HG03378 (cell line): ENCODE measurements around the gene ASCC1.

ENCODE experiments used
- ATAC-seq: cut with Tn5 transposase; IDR thresholded peaks from one replicate; pipeline ENCODE4 v1.9.1; 2021; ENCODE audit warnings: mild to moderate bottlenecking, moderate library complexity; ENCODE audit not compliant: unreplicated experiment

Gene ASCC1

GRCh38 chr10:72069751-72070526 lies 146.1 kb downstream of the ASCC1 start:
- ATAC-seq = no peak

DNA sequence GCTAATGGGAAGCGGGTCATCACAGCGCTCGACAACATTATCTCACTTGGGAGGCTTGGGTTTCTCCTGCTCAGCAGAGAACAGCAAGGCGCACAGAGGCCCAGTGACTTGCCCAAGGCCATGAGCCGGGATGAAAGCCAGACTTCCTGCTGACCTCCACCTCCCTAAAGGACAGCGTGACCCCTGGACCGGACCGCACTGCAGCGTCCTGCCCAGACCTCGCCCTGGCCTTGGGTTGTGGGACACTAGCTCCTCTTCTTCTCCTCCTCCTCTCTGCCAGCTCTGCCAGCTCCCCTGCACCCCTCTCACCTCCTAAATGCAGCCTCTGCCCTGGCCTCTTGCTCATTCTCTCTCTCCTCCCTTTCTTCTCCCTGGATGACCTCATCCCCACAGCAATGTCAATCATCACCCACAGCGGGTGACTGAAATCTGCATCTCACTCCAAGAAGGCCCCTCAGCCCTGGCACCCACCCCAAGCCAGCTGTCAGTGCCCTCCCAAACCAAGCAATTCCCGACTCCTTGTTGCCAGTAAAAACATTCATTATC lies 147.1 kb downstream of the ASCC1 start:
- ATAC-seq = no peak

DNA sequence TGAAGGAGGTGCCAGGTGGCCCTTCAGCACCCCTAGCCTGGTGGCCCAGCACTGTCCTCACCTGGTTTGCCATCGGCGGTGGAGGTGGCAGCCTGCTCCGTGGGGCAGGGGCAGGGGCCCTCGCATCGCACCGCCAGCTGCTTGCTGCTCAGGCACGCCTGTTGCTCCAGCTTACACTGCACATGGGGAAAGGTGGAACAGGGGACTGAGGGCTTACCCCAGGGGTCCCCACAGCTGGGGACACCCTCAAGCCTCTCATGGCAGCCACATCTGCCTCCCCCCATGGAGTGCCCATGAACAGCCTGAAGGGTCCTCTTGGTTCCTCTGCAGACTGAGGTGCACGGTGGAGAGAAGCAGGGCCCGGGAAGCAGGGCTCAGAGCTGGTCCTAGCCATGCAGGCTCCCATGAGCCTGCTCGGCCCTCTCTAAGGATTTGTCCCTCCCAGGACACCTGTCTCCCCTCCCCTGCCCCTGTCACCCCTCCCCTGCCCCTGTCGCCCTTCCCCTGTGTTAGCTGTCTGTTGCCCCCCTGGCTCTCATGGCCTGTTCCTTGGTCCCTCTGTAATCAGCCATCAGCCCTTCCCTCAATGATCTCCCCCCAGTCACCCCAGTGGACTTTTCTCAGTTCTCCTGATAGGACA lies 147.8 kb downstream of the ASCC1 start:
- no peak for ATAC-seq

GRCh38 chr10:72067463-72068125 lies 148.5 kb downstream of the ASCC1 start:
- no peak for ATAC-seq

- ATAC-seq = no peak
These were observed 149.5 kb downstream of the ASCC1 start for GRCh38 chr10:72066318-72067284.

DNA sequence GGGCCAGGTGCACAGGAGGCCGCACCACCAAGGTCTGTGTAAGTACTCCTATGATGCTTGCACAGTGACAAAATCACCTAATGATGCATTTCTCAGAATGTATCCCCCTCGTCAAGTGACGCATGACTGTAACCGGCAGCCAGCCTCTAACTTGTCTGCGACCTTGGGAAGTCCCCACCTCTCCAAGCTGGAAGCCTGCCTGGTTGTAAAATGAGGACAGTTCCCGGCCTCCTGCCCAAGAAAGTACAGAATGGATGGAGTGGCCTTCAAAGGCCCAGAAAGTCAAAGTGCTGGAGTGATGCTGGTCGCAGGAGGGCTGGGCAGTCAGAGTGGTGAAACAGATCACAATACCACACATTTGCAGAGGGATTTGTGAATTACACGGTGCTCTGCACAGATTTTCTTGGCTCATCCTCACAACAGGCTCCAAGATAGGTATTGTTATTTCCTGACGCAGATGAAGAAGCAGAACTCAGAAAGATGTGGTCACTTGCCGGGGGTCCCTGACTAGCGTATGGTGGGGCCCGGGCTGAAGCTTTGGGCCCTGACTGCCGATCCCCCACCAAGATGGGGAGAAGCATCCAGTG lies 150.5 kb downstream of the ASCC1 start:
- no peak for ATAC-seq

- ATAC-seq = no peak
These were observed 152.2 kb downstream of the ASCC1 start for GRCh38 chr10:72063703-72064391.

DNA sequence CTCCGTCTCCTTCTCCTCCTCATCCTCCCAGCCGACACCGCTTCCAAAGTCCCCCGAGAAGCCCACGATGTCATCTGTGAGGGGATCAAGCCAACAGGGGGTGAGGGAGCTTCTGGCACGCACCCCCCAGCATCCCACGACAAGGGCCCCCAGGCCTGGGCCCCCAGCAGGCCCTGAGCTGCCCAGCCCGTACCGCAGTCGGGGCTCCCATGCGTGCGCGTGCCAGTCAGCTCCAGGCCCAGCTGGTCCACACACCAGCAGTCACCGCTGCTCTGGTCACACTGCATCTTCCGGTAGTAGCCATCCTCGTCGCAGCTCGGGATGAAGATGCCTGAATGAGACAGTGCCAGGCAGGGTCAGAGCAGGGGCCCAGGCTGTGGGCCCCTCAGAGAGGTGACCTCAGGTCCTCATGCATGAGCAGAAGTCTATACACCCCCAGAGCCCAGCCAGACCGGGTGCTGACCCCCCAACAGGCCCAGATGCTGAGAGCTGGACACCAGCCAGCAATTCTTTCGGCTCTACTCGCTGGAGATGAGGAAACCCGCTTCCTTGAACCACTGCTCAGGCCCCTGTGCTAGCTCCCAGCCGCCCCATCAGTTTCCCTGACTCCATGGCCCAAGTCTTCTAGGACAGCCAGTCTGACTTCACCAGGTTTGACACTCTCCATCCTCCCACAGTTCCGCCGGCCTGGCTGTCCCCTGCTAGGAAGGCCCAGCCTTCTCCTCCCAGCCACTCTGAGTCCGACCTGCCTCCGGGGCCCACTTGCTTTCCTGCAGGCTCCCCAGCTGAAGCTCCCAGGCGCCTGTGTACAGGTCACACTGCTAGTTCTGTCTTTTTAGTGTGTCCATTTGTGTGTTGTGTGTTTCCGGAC lies 153.0 kb downstream of the ASCC1 start:
- no peak for ATAC-seq

GRCh38 chr10:72062382-72062781 lies 153.7 kb downstream of the ASCC1 start:
- ATAC-seq = no peak

DNA sequence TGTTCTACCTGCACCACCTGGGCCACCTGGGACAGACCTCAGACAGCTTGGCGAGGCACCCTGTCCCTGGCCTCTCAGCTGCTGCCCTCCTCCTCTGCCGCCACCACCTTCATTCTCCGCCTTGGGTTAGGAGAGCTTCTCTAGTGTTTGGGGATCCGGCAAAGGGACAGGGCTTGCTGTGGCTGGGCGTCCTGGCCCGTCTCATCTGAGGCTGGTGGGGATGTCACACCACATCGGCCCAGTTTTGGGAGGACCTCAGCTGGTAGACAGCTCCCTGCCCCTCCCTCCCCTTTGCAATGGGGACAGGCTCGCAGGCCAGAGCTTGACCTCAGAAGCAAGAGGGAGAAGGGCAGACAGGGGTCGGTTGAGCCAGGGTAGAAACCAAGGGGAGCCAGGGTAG lies 154.1 kb downstream of the ASCC1 start:
- ATAC-seq = no peak

GRCh38 chr10:72061491-72061890 lies 154.6 kb downstream of the ASCC1 start:
- no peak for ATAC-seq

- no peak for ATAC-seq
These were observed 155.9 kb downstream of the ASCC1 start for GRCh38 chr10:72059843-72060822.

GRCh38 chr10:72058989-72059842 lies 156.9 kb downstream of the ASCC1 start:
- ATAC-seq = no peak

- no peak for ATAC-seq
These were observed 157.7 kb downstream of the ASCC1 start for GRCh38 chr10:72058347-72058898.

- ATAC-seq = no peak
These were observed 158.9 kb downstream of the ASCC1 start for GRCh38 chr10:72056932-72057751.
